HCT116 (cell line): ENCODE measurements around the gene SLC6A8.

Source experiments
- ATF3 ChIP-seq: IDR thresholded peaks from 2 replicates; pipeline ENCODE4 v1.6.1; 2012
- CTCF ChIP-seq, 3 experiments: fragments of 200-600 bp in 1 of 3; sonication (generic) in 1 of 3; IDR thresholded peaks in 2 of 3; conservative IDR thresholded peaks in 1 of 3; 2 replicates each; pipeline ENCODE4 v1.5.1; 2012 to 2017; ENCODE audit warnings: low read depth in 2 of 3, low read length in 2 of 3, antibody characterized with exemption in 1 of 3, borderline replicate concordance in 1 of 3, control low read depth in 1 of 3, mild to moderate bottlenecking in 1 of 3, mixed read lengths in 1 of 3, mixed run types in 1 of 3, moderate library complexity in 1 of 3; ENCODE audit not compliant: insufficient read depth in 1 of 3
- EGR1 ChIP-seq: IDR thresholded peaks from 2 replicates; pipeline ENCODE4 v1.6.1; 2012; ENCODE audit warnings: low read depth
- ELF1 ChIP-seq: IDR thresholded peaks from 2 replicates; pipeline ENCODE4 v1.6.1; 2012; ENCODE audit warnings: low read depth, borderline replicate concordance
- EZH2phosphoT487 ChIP-seq: fragments of 200-600 bp; IDR thresholded peaks from 2 replicates; pipeline ENCODE4 v1.6.1; 2018; ENCODE audit warnings: antibody characterized with exemption, borderline replicate concordance
- JUND ChIP-seq: IDR thresholded peaks from 2 replicates; pipeline ENCODE4 v1.6.1; 2012
- MAX ChIP-seq: IDR thresholded peaks from 2 replicates; pipeline ENCODE4 v1.6.1; 2012
- POLR2A ChIP-seq: IDR thresholded peaks from 2 replicates; pipeline ENCODE4 v1.7.0; 2011; ENCODE audit warnings: borderline replicate concordance; ENCODE audit not compliant: insufficient read depth, insufficient read length; ENCODE audit errors: extremely low read depth
- POLR2AphosphoS5 ChIP-seq: IDR thresholded peaks from 2 replicates; pipeline ENCODE4 v1.6.1; 2011; ENCODE audit warnings: mild to moderate bottlenecking, low read depth, low read length, moderate library complexity
- REST ChIP-seq: IDR thresholded peaks from 2 replicates; pipeline ENCODE4 v1.6.1; 2012; ENCODE audit warnings: low read depth
- SP1 ChIP-seq: IDR thresholded peaks from 2 replicates; pipeline ENCODE4 v1.6.1; 2012; ENCODE audit warnings: low read depth
- TCF7L2 ChIP-seq: IDR thresholded peaks from 2 replicates; pipeline ENCODE4 v1.7.0; 2011; ENCODE audit warnings: borderline replicate concordance, inconsistent platforms; ENCODE audit not compliant: insufficient read depth, insufficient read length; ENCODE audit errors: extremely low read depth
- YY1 ChIP-seq: IDR thresholded peaks from 2 replicates; pipeline ENCODE4 v1.6.1; 2011; ENCODE audit warnings: low read length, low read depth, moderate library complexity, mild to moderate bottlenecking; ENCODE audit not compliant: insufficient replicate concordance; ENCODE audit errors: extremely low read depth
- ZNF274 ChIP-seq: fragments of 200-500 bp; sonication (Bioruptor generic); IDR thresholded peaks from 2 replicates; pipeline ENCODE4 v1.6.1; 2014; ENCODE audit warnings: mild to moderate bottlenecking, low read depth, low read length, inconsistent platforms

- no peak for TF ChIP-seq CTCF (IDR thresholded peaks at IDR 0.05 in 2 of 3, conservative IDR thresholded peaks at IDR 0.05 in 1 of 3; ENCODE audit: borderline replicate concordance in 1 of 3, insufficient read depth in 1 of 3, low read depth in 2 of 3, low read length in 2 of 3)
- TF ChIP-seq SP1, result no peak
- TF ChIP-seq ATF3, result no peak
- no peak for TF ChIP-seq ZNF274
- TF ChIP-seq REST, result no peak
- no peak for TF ChIP-seq EGR1
- TF ChIP-seq JUND, result no peak
- no peak for TF ChIP-seq YY1
- no peak for TF ChIP-seq POLR2A
- no peak for TF ChIP-seq ELF1
- TF ChIP-seq POLR2AphosphoS5, result no peak
- TF ChIP-seq TCF7L2, result no peak
- TF ChIP-seq MAX, result no peak
- no peak for TF ChIP-seq EZH2phosphoT487
Observed at GRCh38 chrX:153700376-153700945, 12.7 kb downstream of the SLC6A8 start.
